Lower leg skin (tissue), 3 donors: ENCODE data around the gene SLC2A4.

Experiments used
- POLR2A ChIP-seq, 2 donors: fragments of 450-650 bp; IDR thresholded peaks; one replicate each; pipeline ENCODE4 v1.6.1; 2016 to 2017; ENCODE audit warnings: antibody characterized with exemption in 2 of 2, mild to moderate bottlenecking in 1 of 2, moderate library complexity in 1 of 2
- TF ChIP-seq, protein P1 (sequence below), 3 donors: fragments of 450-650 bp; IDR thresholded peaks; one replicate each; pipeline ENCODE4 v1.5.1; 2016; ENCODE audit warnings: antibody characterized with exemption in 3 of 3, mild to moderate bottlenecking in 3 of 3, moderate library complexity in 2 of 3

DNA sequence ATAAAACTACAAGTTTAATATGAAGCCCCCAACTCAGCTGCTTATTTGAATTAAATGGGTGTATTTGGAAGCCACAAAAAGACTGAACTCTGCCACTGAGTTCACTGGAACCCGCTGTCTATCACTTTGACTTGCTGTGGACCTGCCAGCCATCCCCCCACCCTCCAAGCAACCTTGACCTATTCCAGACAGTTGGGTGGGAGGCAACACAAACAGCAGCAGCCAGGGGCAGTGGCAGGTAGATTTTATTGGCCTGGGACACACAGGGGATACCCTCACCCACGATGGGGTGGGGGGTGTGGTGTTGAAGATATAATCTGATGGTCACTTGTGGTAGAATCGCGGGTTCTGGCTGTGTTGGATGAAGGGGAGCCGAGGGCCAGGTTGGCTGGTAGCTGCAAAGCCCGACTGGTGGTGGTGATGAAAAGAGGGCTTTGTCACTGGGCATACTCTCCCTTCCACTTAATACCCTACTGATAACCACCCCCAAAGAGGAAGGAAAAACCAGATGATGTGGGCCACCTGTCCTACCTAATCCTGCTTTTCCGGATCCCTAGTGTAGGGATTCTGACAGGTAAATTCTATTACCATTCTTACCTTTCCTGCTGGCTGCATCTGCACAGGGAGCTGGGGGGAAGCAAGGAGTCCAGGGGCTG is 31.0 kb downstream of the SLC2A4 start:
- TF ChIP-seq POLR2A (IDR thresholded peaks at IDR 0.05), result no peak
- TF ChIP-seq, protein P1, sequence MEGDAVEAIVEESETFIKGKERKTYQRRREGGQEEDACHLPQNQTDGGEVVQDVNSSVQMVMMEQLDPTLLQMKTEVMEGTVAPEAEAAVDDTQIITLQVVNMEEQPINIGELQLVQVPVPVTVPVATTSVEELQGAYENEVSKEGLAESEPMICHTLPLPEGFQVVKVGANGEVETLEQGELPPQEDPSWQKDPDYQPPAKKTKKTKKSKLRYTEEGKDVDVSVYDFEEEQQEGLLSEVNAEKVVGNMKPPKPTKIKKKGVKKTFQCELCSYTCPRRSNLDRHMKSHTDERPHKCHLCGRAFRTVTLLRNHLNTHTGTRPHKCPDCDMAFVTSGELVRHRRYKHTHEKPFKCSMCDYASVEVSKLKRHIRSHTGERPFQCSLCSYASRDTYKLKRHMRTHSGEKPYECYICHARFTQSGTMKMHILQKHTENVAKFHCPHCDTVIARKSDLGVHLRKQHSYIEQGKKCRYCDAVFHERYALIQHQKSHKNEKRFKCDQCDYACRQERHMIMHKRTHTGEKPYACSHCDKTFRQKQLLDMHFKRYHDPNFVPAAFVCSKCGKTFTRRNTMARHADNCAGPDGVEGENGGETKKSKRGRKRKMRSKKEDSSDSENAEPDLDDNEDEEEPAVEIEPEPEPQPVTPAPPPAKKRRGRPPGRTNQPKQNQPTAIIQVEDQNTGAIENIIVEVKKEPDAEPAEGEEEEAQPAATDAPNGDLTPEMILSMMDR (IDR thresholded peaks at IDR 0.05), result no peak
